Measurements from ENCODE around the gene KRTAP12-3. TPM values are rescaled to one million over a fixed set of nuclear protein-coding genes. Genes with fewer than 3 reads are reported as not detected.

KRTAP12-3 gene
- total RNA-seq, 1 donor from 2014 or later, result not detected

- DNase-seq (ENCODE audit: extremely low read depth, low read depth, low spot score), result no peak
Measured at GRCh38 chr21:44701023-44701400, 43.3 kb downstream of the KRTAP12-3 start.

GRCh38 chr21:44701541-44701940 lies 43.8 kb downstream of the KRTAP12-3 start:
- no peak for DNase-seq (ENCODE audit: extremely low read depth, low read depth, low spot score)

- DNase-seq (ENCODE audit: extremely low read depth, low read depth, low spot score), result no peak
Measured at GRCh38 chr21:44702111-44702972, 44.6 kb downstream of the KRTAP12-3 start.

GRCh38 chr21:44702973-44703730 lies 45.4 kb downstream of the KRTAP12-3 start:
- no peak for DNase-seq (ENCODE audit: extremely low read depth, low read depth, low spot score)

GRCh38 chr21:44703731-44704635 lies 46.3 kb downstream of the KRTAP12-3 start:
- no peak for DNase-seq (ENCODE audit: extremely low read depth, low read depth, low spot score)

GRCh38 chr21:44704636-44705001 lies 46.9 kb downstream of the KRTAP12-3 start:
- no peak for DNase-seq (ENCODE audit: extremely low read depth, low read depth, low spot score)

- no peak for DNase-seq (ENCODE audit: extremely low read depth, low read depth, low spot score)
Measured at GRCh38 chr21:44706026-44706705, 48.4 kb downstream of the KRTAP12-3 start.

- no peak for DNase-seq (ENCODE audit: extremely low read depth, low read depth, low spot score)
Measured at GRCh38 chr21:44706706-44707581, 49.2 kb downstream of the KRTAP12-3 start.

Other genes with a start within 250 kb of the KRTAP12-3 start
- 9.8 and 10.4 TPM in 2 replicates for gene LRRC3, start 202.4 kb upstream of the KRTAP12-3 start, total RNA-seq
- not detected in 2 replicates for gene KRTAP10-1, start 117.7 kb upstream of the KRTAP12-3 start, total RNA-seq
- gene KRTAP10-2, start 106.4 kb upstream of the KRTAP12-3 start, total RNA-seq, result not detected in 2 replicates
- not detected in 2 replicates for gene KRTAP10-3, start 99.1 kb upstream of the KRTAP12-3 start, total RNA-seq
- not detected in 2 replicates for gene KRTAP10-4, start 84.2 kb upstream of the KRTAP12-3 start, total RNA-seq
- gene KRTAP10-5, start 77.3 kb upstream of the KRTAP12-3 start, total RNA-seq, result not detected in 2 replicates
- not detected in 2 replicates for gene KRTAP10-6, start 65.4 kb upstream of the KRTAP12-3 start, total RNA-seq
- not detected in 2 replicates for gene KRTAP10-7, start 57.3 kb upstream of the KRTAP12-3 start, total RNA-seq
- not detected in 2 replicates for gene KRTAP10-8, start 45.9 kb upstream of the KRTAP12-3 start, total RNA-seq
- not detected in 2 replicates for gene KRTAP10-9, start 30.8 kb upstream of the KRTAP12-3 start, total RNA-seq
- gene KRTAP10-10, start 20.6 kb upstream of the KRTAP12-3 start, total RNA-seq, result not detected in 2 replicates
- not detected in 2 replicates for gene KRTAP10-11, start 11.5 kb upstream of the KRTAP12-3 start, total RNA-seq
- not detected in 2 replicates for gene KRTAP12-4, start 3.3 kb upstream of the KRTAP12-3 start, total RNA-seq
- not detected in 2 replicates for gene KRTAP12-2, start 9.0 kb downstream of the KRTAP12-3 start, total RNA-seq
- not detected in 2 replicates for gene KRTAP12-1, start 24.2 kb downstream of the KRTAP12-3 start, total RNA-seq
- gene KRTAP10-12, start 39.2 kb downstream of the KRTAP12-3 start, total RNA-seq, result not detected in 2 replicates
- 0.12 TPM in 1 of 2 replicates, not detected in the other for gene TSPEAR, start 53.6 kb downstream of the KRTAP12-3 start, total RNA-seq
- gene UBE2G2, start 143.9 kb downstream of the KRTAP12-3 start, total RNA-seq, result 42.6 and 74.9 TPM in 2 replicates
- gene SUMO3, start 160.1 kb downstream of the KRTAP12-3 start, total RNA-seq, result 59.8 and 79.2 TPM in 2 replicates
- gene PTTG1IP, start 215.8 kb downstream of the KRTAP12-3 start, total RNA-seq, result 464 and 500 TPM in 2 replicates

Measured in glomerular endothelial cell (primary cell).